ENCODE data around the gene GLI3.

GRCh38 chr7:42081671-42082070 lies 155.3 kb downstream of the GLI3 start:
- no peak for TF ChIP-seq EZH2 (IDR thresholded peaks at IDR 0.05)
- TF ChIP-seq CTCF (IDR thresholded peaks at IDR 0.05): no peak
- TF ChIP-seq EZH2phosphoT487 (IDR thresholded peaks at IDR 0.05): no peak

All from neural progenitor cell (in vitro differentiated cells).